HG03575 (cell line): ENCODE measurements around the gene CCBE1.
"Not testable (repeated sequence)": the region's sequence is repeated elsewhere in the genome, so short reads cannot be mapped to it uniquely, and the experiment has no call there.

Experiments
- ATAC-seq: cut with Tn5 transposase; IDR thresholded peaks from one replicate; pipeline ENCODE4 v1.9.1; 2021; ENCODE audit not compliant: unreplicated experiment, insufficient number of reproducible peaks, low FRiP score; ENCODE audit errors: extremely low read depth

The CCBE1 gene

DNA sequence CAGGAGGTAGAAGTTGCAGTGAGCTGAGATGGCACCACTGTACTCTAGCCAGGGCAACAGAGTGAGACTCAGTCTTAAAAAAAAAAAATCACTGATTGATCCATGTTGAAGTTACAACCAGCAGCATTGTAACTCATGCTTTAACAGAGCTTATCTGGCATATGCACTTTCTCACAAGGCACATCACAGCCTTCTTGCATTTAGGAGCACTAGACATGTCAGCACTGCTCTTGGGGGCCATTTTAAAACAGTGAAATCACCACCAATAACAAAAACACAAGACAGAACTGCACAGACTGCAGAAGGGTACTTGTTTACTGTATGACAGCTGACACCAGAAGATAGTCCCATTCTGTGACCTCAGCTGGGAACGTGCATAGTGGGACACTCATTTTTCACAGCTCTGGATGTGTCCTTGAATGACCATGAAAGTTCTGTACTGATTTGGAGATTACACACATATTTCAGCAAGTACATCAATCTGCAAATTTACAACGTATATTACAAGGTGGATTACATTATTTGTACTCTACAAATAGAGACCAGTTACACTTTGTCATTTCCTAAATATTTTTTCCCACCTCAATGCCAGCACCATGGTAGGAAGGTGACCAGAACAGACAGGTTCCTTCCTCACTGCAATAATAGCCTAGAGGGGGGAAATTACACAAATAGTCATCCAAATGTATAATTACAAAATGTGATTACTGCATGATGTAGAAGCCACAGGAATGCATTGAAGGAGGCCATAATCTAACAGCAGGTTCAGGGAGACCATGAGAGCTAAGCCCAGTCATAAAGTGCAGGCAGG lies 35.1 kb downstream of the CCBE1 start:
- no peak for ATAC-seq

DNA sequence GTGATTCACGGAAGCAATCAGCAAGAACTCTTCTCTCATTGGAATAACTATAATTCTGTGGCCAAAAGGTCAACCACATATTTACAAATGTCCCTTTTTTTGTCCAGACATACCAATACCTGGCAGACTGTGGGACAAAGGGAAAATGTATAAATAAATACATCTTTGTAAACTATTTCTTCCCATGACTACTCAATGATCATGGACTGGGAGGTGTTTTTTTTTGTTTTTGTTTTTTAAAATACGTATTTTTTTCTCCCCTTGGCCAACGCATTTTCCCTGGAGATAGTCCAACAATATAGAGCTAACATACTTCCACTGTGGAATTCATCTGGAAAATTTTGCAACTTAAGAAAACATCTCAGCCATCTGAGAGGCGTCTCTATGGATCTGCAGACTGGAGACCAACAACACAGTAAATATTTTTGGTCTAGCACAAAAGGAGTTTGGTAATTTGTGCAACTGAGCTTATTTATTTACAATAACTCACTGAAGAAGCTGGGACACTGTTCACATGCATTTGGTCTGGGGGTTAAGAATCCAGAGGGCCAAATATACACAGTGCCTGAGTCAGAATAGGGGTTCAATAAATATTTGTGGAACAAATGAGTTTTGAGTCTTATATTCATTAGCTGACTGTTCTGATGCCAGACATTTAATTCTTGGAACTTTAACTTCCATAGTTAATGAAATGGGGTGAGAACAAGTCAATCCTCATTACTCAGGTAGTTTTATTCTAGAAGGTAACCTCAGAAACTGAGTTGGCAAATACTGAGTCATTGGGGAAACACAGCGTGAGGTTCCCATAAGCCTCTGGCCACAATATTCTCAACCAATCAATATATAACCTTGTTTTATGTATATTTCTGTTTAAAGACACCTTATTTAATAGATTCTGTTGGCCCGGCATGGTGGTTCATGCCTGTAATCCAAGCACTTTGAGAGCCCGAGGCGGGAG lies 36.2 kb downstream of the CCBE1 start:
- no peak for ATAC-seq

DNA sequence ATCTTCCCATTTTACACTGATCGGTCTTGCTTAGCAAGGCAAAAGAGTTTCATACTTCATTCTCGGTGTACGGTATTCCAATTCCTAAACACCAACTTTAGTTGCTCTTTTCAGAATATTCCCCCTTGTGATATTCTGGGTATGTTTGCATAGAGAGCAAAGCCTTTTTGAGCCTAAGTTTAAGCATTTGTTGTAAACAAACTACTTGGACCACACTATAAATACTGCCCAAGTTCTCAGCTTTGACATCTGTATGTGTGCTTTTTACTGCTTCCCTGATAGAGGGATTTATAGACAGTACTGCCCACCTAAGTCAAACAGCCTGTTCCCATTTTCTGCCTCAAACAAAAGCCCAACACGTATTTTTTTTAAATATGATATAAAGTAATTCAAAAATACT lies 36.9 kb downstream of the CCBE1 start:
- no peak for ATAC-seq

GRCh38 chr18:59659508-59660170 lies 37.6 kb downstream of the CCBE1 start:
- ATAC-seq: no peak

- no peak for ATAC-seq
These were observed 38.3 kb downstream of the CCBE1 start for GRCh38 chr18:59658941-59659340.

DNA sequence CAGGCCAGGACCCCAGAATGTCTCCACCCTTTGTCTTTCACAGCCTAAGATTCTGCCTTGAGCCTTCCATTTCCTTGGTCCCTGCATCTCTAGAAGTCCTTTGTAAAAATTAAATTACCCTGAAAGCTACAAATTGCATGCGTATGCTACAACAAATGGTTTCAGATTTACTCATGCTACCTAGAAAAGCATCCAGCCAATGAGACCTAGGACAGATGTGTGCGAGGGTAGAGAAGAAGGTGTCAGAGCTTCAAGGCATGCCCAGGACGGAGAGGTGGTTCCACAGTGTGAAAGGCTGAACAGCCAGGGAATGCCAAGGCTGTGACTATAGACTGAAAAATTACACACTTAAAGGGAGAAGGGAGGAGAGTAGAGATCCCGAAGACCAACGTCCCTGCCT lies 40.2 kb downstream of the CCBE1 start:
- no peak for ATAC-seq

GRCh38 chr18:59656373-59656887 lies 40.8 kb downstream of the CCBE1 start:
- no peak for ATAC-seq

DNA sequence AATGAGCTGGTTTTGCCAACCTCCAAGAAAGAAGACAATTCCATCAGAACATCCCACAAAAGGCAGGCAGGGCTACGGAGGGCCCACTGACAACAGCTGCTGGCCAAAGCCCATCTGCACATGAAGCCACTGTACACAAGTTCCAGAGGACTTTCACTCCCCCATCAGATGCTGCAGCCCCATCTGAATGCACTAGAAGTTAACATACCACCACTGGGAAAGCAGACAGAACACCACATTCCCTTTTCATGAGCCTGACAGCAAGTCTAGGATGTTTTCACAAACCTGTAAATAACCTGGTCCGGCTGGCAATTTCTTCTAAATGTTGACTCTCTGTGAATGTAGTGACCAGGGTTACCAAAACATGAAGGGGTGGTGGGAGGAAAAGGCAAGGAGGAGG lies 41.5 kb downstream of the CCBE1 start:
- no peak for ATAC-seq

DNA sequence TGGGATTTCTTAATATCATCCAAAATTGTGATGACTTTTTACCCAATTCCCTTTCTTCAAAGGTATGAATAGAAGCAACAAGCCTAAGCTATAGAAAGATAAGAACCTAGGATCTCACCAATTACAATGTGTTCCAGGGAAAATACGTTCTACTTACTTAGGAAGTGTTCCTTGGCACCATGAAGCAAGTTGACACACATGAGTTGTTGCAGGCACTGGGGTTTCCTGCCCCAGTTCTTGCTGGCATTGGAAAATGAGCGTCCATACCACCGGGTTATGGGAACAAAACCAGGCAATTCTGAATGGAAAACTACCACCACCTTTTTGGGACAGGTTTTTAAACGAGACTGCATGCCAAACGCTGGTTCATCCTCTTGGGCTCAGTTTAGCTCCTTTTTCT lies 46.2 kb downstream of the CCBE1 start:
- ATAC-seq: no peak

GRCh38 chr18:59650266-59650820 lies 46.9 kb downstream of the CCBE1 start:
- no peak for ATAC-seq

- ATAC-seq: no peak
These were observed 47.6 kb downstream of the CCBE1 start for GRCh38 chr18:59649591-59649990.

DNA sequence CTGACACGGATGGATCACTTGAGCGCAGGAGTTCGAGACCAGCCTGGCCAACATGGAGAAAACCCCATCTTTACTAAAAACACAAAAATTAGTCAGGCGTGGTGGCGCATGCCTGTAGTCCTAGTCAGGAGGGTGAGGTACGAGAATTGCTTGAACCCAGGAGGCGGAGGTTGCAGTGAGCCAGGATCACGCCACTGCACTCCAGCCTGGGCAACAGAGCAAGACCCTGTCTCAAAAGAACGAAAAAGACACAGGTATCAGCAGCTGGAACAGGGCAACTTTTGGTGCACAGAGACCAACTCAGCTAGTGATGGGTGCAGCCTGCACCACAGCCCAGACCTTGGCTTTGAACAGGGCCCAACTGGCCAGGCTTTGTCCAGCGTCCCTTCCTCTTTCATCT lies 48.8 kb downstream of the CCBE1 start:
- not testable (repeated sequence) for ATAC-seq

GRCh38 chr18:59646963-59647307 lies 50.3 kb downstream of the CCBE1 start:
- ATAC-seq: no peak

DNA sequence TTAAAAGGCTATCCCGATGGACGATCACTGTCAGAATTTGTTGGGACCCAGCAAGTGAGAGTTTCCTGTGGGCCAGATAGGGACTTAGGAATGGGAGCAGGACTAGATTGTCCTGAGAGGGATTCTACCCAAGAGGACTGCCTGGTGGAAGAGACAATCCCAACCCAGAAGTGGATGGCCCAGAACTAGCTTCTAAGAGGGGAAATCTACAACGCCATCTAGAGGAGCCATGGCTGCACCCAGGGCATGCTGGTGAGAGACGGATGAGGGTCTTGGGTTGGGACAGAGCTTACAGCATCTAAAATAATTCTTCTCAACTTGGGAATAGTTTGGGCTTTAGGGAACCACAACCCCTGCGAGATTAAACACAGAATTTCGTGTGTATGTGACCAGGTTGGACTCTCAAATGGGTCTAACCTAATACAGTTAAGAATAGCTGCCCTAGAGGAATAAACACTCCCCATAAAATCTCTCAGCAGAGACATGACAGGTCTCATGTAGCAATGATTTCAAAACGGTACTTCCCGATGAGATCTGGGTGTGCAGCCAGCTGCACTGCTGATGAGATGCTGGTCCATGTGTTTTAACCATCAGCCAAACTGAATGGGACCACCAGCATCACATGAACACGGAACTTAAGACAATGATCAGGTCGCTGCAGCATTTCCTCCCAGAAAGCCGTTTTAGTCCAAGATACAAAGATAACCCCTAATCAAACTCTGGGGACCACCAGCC lies 50.8 kb downstream of the CCBE1 start:
- no peak for ATAC-seq

DNA sequence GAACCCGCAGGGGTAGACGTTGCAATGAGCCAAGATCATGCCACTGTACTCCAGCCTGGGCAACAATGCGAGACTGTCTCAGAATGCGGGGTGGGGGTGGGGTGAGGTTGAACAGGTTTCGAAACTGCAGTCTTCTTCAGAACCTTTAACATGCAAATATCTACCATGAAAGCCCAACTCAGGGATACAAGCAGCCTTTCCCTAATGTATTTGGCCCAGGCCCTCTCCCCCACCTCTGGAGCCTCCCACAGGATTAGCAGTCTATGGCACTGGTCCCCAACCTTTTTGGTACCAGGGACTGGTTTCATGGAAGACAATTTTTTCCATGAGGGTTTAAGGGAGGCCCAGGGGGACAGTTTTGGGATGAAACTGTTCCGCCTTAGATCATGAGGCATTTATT lies 53.5 kb downstream of the CCBE1 start:
- ATAC-seq: no peak

DNA sequence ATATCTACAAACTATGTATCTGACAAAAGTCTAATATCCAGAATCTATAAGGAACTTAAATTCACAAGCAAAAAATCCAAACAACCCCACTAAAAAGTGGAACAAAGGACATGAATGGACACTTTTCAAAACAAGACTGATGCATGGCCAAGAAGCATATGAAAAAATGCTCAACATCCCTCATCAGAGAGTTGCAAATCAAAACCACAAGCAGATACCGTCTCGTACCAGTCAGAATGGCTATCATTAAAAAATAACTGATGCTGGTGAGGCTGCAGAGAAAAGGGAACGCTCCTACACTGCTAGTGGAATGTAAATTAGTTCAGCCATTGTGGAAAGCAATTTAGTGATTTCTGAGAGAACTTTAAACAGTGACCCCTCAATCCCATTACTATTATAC lies 56.5 kb downstream of the CCBE1 start:
- ATAC-seq: no peak

DNA sequence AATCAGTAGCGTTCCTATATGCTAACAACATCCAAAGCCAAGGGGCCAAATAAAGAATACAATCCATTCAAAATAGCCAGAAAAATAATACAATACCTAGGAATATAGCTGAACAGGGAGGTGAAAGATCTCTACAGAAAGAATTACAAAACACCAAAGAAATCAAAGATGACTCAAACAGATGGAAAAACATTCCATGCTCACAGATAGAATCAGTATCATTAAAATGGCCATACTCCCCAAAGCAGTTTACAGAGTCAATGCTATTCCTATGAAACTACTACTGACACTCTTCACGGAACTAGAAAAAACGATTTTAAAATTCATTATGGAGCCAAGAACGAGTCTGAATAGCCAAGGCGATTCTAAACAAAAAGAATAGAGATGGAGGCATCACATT lies 57.4 kb downstream of the CCBE1 start:
- ATAC-seq: no peak

- ATAC-seq: no peak
These were observed 58.1 kb downstream of the CCBE1 start for GRCh38 chr18:59639136-59639535.
